Amniotic stem cell (primary cell): ENCODE results near the gene IRAK4.

Experiments
- DNase-seq: peaks from one replicate; lab custom pipeline; 2025; lab: John Stamatoyannopoulos, UW

IRAK4 gene

GRCh38 chr12:43766291-43766690, 7.5 kb downstream of the IRAK4 start:
- no peak for DNase-seq

GRCh38 chr12:43776498-43776897, 17.7 kb downstream of the IRAK4 start:
- no peak for DNase-seq

GRCh38 chr12:43786899-43787693, 28.3 kb downstream of the IRAK4 start:
- no peak for DNase-seq

GRCh38 chr12:43789941-43790340, 31.2 kb downstream of the IRAK4 start:
- no peak for DNase-seq

- DNase-seq, result no peak
These were observed 37.0 kb downstream of the IRAK4 start for GRCh38 chr12:43795716-43796280.

- no peak for DNase-seq
These were observed 38.9 kb downstream of the IRAK4 start for GRCh38 chr12:43797561-43798217.

- DNase-seq, result no peak
These were observed 46.6 kb downstream of the IRAK4 start for GRCh38 chr12:43805149-43805859.

- DNase-seq, result peak; percentile 36
These were observed 47.3 kb downstream of the IRAK4 start, which contains the start of gene TWF1 for GRCh38 chr12:43805860-43806736. Gene TWF1 (minus strand): TSS chr12:43806317. CDS start chr12:43806245, 72 bp downstream.

GRCh38 chr12:43806737-43807072, 48.0 kb downstream of the IRAK4 start:
- DNase-seq, result no peak

GRCh38 chr12:43807386-43807785, 48.6 kb downstream of the IRAK4 start:
- no peak for DNase-seq

GRCh38 chr12:43812057-43812456, 53.3 kb downstream of the IRAK4 start:
- DNase-seq, result no peak

- no peak for DNase-seq
These were observed 54.2 kb downstream of the IRAK4 start for GRCh38 chr12:43812926-43813325.

- no peak for DNase-seq
These were observed 56.7 kb downstream of the IRAK4 start for GRCh38 chr12:43815416-43815815.

- no peak for DNase-seq
These were observed 57.4 kb downstream of the IRAK4 start for GRCh38 chr12:43816168-43816567.

GRCh38 chr12:43824207-43824775, 65.5 kb downstream of the IRAK4 start:
- DNase-seq, result no peak

- DNase-seq, result no peak
These were observed 67.9 kb downstream of the IRAK4 start for GRCh38 chr12:43826681-43827080.

- DNase-seq, result no peak
These were observed 68.3 kb downstream of the IRAK4 start for GRCh38 chr12:43827093-43827492.

GRCh38 chr12:43832463-43833168, 73.9 kb downstream of the IRAK4 start:
- no peak for DNase-seq

GRCh38 chr12:43835264-43835655, 76.5 kb downstream of the IRAK4 start:
- no peak for DNase-seq

- DNase-seq, result peak; percentile 22
These were observed 77.1 kb downstream of the IRAK4 start, which contains the start of gene TMEM117 for GRCh38 chr12:43835656-43836474. Gene TMEM117 (plus strand): TSS chr12:43836081.
